Measurements from ENCODE around the gene NFIB. TPM values are rescaled to one million over a fixed set of nuclear protein-coding genes. Genes with fewer than 3 reads are reported as not detected.

NFIB gene
- total RNA-seq, 5 donors from 2014 or later (not counting 1 experiment from before 2014, with no cell fraction given), result 0.15 to 0.89 (median 0.39) TPM; not detected in 1

DNA sequence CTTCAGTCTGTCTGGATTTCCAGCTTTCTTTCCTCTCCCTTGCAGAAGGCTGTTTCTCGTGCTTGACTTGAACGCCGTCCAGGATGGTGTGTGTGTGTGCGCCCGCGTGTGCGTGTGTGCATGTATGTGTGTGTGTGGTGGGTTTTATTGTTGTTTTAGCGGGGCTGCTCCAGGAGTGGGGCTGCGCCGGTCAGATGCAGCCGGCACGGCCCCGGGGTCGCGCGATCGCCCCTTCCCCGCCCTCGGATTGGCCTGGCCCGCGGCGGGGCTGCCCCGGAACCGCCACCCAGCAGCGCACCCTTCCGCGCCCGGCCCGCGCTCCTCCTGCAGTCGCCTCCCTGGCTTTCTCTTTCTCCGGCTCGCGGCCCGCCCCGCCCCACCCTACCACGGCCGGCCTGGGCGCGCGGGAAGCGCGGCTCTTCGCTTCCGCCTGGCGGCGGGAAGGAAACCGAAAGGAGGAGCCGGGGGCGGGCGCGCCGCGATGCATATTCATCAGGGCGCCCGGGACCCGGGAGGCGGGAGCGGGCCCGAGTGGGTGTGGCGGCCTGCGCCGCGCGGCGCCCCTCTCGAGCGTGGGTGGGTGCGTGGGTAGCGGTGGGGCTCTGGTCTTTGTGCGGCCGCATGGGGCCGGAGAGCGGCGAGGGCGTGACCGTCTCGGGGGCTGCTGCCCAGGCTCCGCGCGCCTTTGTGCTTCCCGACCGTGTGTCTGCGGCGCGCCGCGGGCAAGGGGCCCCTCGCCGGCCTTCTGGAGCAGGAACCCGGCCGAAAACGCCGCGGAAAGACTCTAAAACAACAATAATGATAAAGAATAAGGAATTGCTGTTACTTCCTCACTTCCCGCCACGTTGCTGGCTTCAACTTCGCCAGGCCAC is 8.5 kb upstream of the NFIB start:
- Histone ChIP-seq H3K4me1 (ENCODE audit: control insufficient read depth in 1 of 2, extremely low read depth in 1 of 2, insufficient read depth in 2 of 2, low read length in 2 of 2) (peaks cover 2 to 3% of the 10 kb centered on the region in 2 experiments), H3K27me3 (replicated peaks in 1 of 2; ENCODE audit: control insufficient read depth in 2 of 2, extremely low read depth in 1 of 2, insufficient read depth in 2 of 2, low read length in 1 of 2) (peaks cover 0 to 10% of the 10 kb centered on the region in 2 experiments), H3K27ac (ENCODE audit: low read length) (no peak overlapping the region), H3K4me3 (ENCODE audit: control insufficient read depth in 1 of 2, extremely low read depth in 1 of 2, low read length in 1 of 2) (peak overlapping the region; percentile 54 to 82), H3K36me3 (ENCODE audit: control insufficient read depth in 2 of 2, extremely low read depth in 1 of 2, insufficient read depth in 1 of 2, low read length in 1 of 2) (no peaks in the 10 kb centered on the region), H3K9me3 (no peaks in the 10 kb centered on the region)
- DNase-seq (peak; percentile 19 to 74 (median 47)), ATAC-seq (replicated peaks in 1 of 4) (peak; percentile 84 to 90 (median 86))
- WGBS (ENCODE audit: insufficient coverage), result 0% methylated on average over 76 of the region's 98 CpGs
- no peaks in the 10 kb centered on the region for H3K9me3 Mint-ChIP-seq
- peak overlapping the region; percentile 77 to 88 (median 84) for H3K4me3 Mint-ChIP-seq
- H3K27me3 Mint-ChIP-seq, result peaks cover 22 to 27% of the 10 kb centered on the region in 2 donors
- CTCF ChIA-PET, result no interaction called here
- H3K27ac Mint-ChIP-seq, result peak overlapping the region in 1 of 2 donors; percentile 77
- H3K4me1 Mint-ChIP-seq, result peaks cover 17 to 27% (median 18%) of the 10 kb centered on the region in 3 donors
- H3K36me3 Mint-ChIP-seq, result no peaks in the 10 kb centered on the region
- POLR2A ChIA-PET, result no interaction called here

GRCh38 chr9:14321517-14322130 is 7.7 kb upstream of the NFIB start:
- 72% methylated on average over 2 of the region's 9 CpGs for WGBS (ENCODE audit: insufficient coverage)
- Histone ChIP-seq H3K36me3 (ENCODE audit: control insufficient read depth in 2 of 2, extremely low read depth in 1 of 2, insufficient read depth in 1 of 2, low read length in 1 of 2) (no peaks in the 10 kb centered on the region), H3K4me1 (ENCODE audit: control insufficient read depth in 1 of 2, extremely low read depth in 1 of 2, insufficient read depth in 2 of 2, low read length in 2 of 2) (peaks cover 2 to 3% of the 10 kb centered on the region in 2 experiments), H3K27me3 (replicated peaks in 1 of 2; ENCODE audit: control insufficient read depth in 2 of 2, extremely low read depth in 1 of 2, insufficient read depth in 2 of 2, low read length in 1 of 2) (peaks cover 6 to 13% of the 10 kb centered on the region in 2 experiments), H3K9me3 (no peaks in the 10 kb centered on the region), H3K4me3 (ENCODE audit: control insufficient read depth in 1 of 2, extremely low read depth in 1 of 2, low read length in 1 of 2) (peak overlapping the region; percentile 54 to 75), H3K27ac (ENCODE audit: low read length) (no peak overlapping the region)
- DNase-seq, result no peak
- ChIA-PET CTCF (no interaction called here), POLR2A (no interaction called here)
- Mint-ChIP-seq H3K27ac (no peak overlapping the region), H3K4me3 (peak overlapping the region; percentile 77 to 88 (median 80)), H3K4me1 (peaks cover 17 to 28% (median 17%) of the 10 kb centered on the region in 3 donors), H3K9me3 (no peaks in the 10 kb centered on the region), H3K36me3 (no peaks in the 10 kb centered on the region), H3K27me3 (peaks cover 26 to 34% of the 10 kb centered on the region in 2 donors)
- no peak for ATAC-seq (replicated peaks in 1 of 4)

GRCh38 chr9:14320271-14321181 is 6.6 kb upstream of the NFIB start:
- ATAC-seq (replicated peaks in 1 of 4), result no peak
- CTCF ChIA-PET, result no interaction called here
- H3K27me3 ChIP-seq (replicated peaks in 1 of 2; ENCODE audit: control insufficient read depth in 2 of 2, extremely low read depth in 1 of 2, insufficient read depth in 2 of 2, low read length in 1 of 2), result peaks cover 17% of the 10 kb centered on the region in 2 experiments
- Mint-ChIP-seq H3K4me3 (peak overlapping the region; percentile 39 to 77 (median 39)), H3K27me3 (peaks cover 30 to 41% of the 10 kb centered on the region in 2 donors), H3K4me1 (peaks cover 20 to 35% (median 22%) of the 10 kb centered on the region in 3 donors), H3K27ac (no peak overlapping the region), H3K9me3 (no peaks in the 10 kb centered on the region), H3K36me3 (no peaks in the 10 kb centered on the region)
- DNase-seq, result no peak
- H3K4me1 ChIP-seq (ENCODE audit: control insufficient read depth in 1 of 2, extremely low read depth in 1 of 2, insufficient read depth in 2 of 2, low read length in 2 of 2), result peaks cover 2 to 12% of the 10 kb centered on the region in 2 experiments
- no peaks in the 10 kb centered on the region for H3K36me3 ChIP-seq (ENCODE audit: control insufficient read depth in 2 of 2, extremely low read depth in 1 of 2, insufficient read depth in 1 of 2, low read length in 1 of 2)
- POLR2A ChIA-PET, result interaction anchor here in 1 of 2 donors (0.6 kb wide), 2 partner anchors 884 to 1697 kb away, joined by 3 to 4 read pairs; no protein-coding TSS in a partner anchor
- H3K4me3 ChIP-seq (ENCODE audit: control insufficient read depth in 1 of 2, extremely low read depth in 1 of 2, low read length in 1 of 2), result no peak overlapping the region
- no peaks in the 10 kb centered on the region for H3K9me3 ChIP-seq
- no peak overlapping the region for H3K27ac ChIP-seq (ENCODE audit: low read length)
- WGBS (ENCODE audit: insufficient coverage), result 51% methylated on average over 3 of the region's 14 CpGs

- Mint-ChIP-seq H3K27ac (no peak overlapping the region), H3K9me3 (no peaks in the 10 kb centered on the region), H3K36me3 (no peaks in the 10 kb centered on the region), H3K4me1 (peaks cover 25 to 41% (median 27%) of the 10 kb centered on the region in 3 donors), H3K27me3 (peaks cover 37 to 47% of the 10 kb centered on the region in 2 donors), H3K4me3 (no peak overlapping the region)
- WGBS (ENCODE audit: insufficient coverage), result 90% methylated on average over 2 of the region's 4 CpGs
- H3K4me3 ChIP-seq (ENCODE audit: control insufficient read depth in 1 of 2, extremely low read depth in 1 of 2, low read length in 1 of 2), result no peak overlapping the region
- no peaks in the 10 kb centered on the region for H3K9me3 ChIP-seq
- DNase-seq (no peak), ATAC-seq (replicated peaks in 1 of 4) (no peak)
- H3K27me3 ChIP-seq (replicated peaks in 1 of 2; ENCODE audit: control insufficient read depth in 2 of 2, extremely low read depth in 1 of 2, insufficient read depth in 2 of 2, low read length in 1 of 2), result peaks cover 17 to 24% of the 10 kb centered on the region in 2 experiments
- no peaks in the 10 kb centered on the region for H3K36me3 ChIP-seq (ENCODE audit: control insufficient read depth in 2 of 2, extremely low read depth in 1 of 2, insufficient read depth in 1 of 2, low read length in 1 of 2)
- ChIA-PET CTCF (interaction anchor here in 1 of 2 donors (0.7 kb wide), 1 partner anchor 31 kb away, joined by 3 read pairs; no protein-coding TSS in a partner anchor), POLR2A (no interaction called here)
- no peak overlapping the region for H3K27ac ChIP-seq (ENCODE audit: low read length)
- H3K4me1 ChIP-seq (ENCODE audit: control insufficient read depth in 1 of 2, extremely low read depth in 1 of 2, insufficient read depth in 2 of 2, low read length in 2 of 2), result peaks cover 5 to 19% of the 10 kb centered on the region in 2 experiments
Measured at GRCh38 chr9:14318934-14319580, 5.1 kb upstream of the NFIB start.

- no peak for ATAC-seq (replicated peaks in 1 of 4)
- peaks cover 6 to 25% of the 10 kb centered on the region in 2 experiments for H3K4me1 ChIP-seq (ENCODE audit: control insufficient read depth in 1 of 2, extremely low read depth in 1 of 2, insufficient read depth in 2 of 2, low read length in 2 of 2)
- DNase-seq, result no peak
- Mint-ChIP-seq H3K9me3 (no peaks in the 10 kb centered on the region), H3K27me3 (peaks cover 41 to 50% of the 10 kb centered on the region in 2 donors), H3K4me1 (peaks cover 28 to 44% (median 31%) of the 10 kb centered on the region in 3 donors), H3K27ac (no peak overlapping the region), H3K36me3 (no peaks in the 10 kb centered on the region), H3K4me3 (no peak overlapping the region)
- POLR2A ChIA-PET, result no interaction called here
- no peak overlapping the region for H3K27ac ChIP-seq (ENCODE audit: low read length)
- peaks cover 13 to 29% of the 10 kb centered on the region in 2 experiments for H3K27me3 ChIP-seq (replicated peaks in 1 of 2; ENCODE audit: control insufficient read depth in 2 of 2, extremely low read depth in 1 of 2, insufficient read depth in 2 of 2, low read length in 1 of 2)
- no CpG with 5 or more reads among the region's 2 CpGs for WGBS (ENCODE audit: insufficient coverage)
- no peaks in the 10 kb centered on the region for H3K36me3 ChIP-seq (ENCODE audit: control insufficient read depth in 2 of 2, extremely low read depth in 1 of 2, insufficient read depth in 1 of 2, low read length in 1 of 2)
- no peak overlapping the region for H3K4me3 ChIP-seq (ENCODE audit: control insufficient read depth in 1 of 2, extremely low read depth in 1 of 2, low read length in 1 of 2)
- H3K9me3 ChIP-seq, result no peaks in the 10 kb centered on the region
- CTCF ChIA-PET, result interaction anchor here in 1 of 2 donors (0.7 kb wide), 2 partner anchors 30 to 227 kb away, joined by 3 to 4 read pairs; no protein-coding TSS in a partner anchor
Measured at GRCh38 chr9:14318361-14318760, 4.4 kb upstream of the NFIB start.

All from T-cell (primary cell).